ENCODE measurements around the gene NKAIN2.

DNA sequence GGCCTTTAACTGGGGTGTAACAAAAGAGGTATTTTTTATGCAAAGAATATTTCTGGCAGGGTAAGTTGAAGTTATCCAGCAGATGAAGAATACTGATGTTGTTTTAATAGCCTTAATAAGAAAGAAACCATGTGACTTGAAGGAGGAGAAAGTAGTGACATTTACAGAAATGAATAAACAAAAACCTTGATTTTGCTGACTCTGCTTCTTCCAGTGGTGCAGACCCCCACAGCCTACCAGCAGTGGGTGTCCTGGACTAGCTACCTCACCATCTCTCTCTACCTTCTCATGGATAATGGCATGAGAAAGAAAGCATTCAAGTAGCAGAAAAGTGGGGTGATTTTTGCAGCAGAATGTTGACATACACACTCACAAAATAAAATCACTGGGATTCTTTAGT is 996.0 kb downstream of the NKAIN2 start:
- TF ChIP-seq, protein P1, sequence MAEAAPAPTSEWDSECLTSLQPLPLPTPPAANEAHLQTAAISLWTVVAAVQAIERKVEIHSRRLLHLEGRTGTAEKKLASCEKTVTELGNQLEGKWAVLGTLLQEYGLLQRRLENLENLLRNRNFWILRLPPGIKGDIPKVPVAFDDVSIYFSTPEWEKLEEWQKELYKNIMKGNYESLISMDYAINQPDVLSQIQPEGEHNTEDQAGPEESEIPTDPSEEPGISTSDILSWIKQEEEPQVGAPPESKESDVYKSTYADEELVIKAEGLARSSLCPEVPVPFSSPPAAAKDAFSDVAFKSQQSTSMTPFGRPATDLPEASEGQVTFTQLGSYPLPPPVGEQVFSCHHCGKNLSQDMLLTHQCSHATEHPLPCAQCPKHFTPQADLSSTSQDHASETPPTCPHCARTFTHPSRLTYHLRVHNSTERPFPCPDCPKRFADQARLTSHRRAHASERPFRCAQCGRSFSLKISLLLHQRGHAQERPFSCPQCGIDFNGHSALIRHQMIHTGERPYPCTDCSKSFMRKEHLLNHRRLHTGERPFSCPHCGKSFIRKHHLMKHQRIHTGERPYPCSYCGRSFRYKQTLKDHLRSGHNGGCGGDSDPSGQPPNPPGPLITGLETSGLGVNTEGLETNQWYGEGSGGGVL (CRISPR knock-in tag; IDR thresholded peaks at IDR 0.05): no peak
- TF ChIP-seq TCF7 (IDR thresholded peaks at IDR 0.05; ENCODE audit: borderline replicate concordance) (no peak), ZNF197 (CRISPR knock-in tag; IDR thresholded peaks at IDR 0.05; ENCODE audit: low read depth) (no peak), BHLHE40 (IDR thresholded peaks at IDR 0.05; ENCODE audit: low read length) (no peak), SIX5 (IDR thresholded peaks at IDR 0.05; ENCODE audit: borderline replicate concordance in 1 of 2, insufficient read depth in 1 of 2, low read depth in 1 of 2, low read length in 2 of 2) (no peak), KAT2B (IDR thresholded peaks at IDR 0.05; ENCODE audit: low read depth, low read length) (no peak), MXD1 (CRISPR knock-in tag; IDR thresholded peaks at IDR 0.05; ENCODE audit: borderline replicate concordance, poor library complexity, severe bottlenecking) (no peak), CEBPZ (IDR thresholded peaks at IDR 0.05; ENCODE audit: borderline replicate concordance, low read depth, low read length) (no peak), JUN (IDR thresholded peaks at IDR 0.05; ENCODE audit: borderline replicate concordance, low read depth, low read length) (no peak), JUN (CRISPR knock-in tag; IDR thresholded peaks at IDR 0.05; ENCODE audit: borderline replicate concordance) (no peak), NFXL1 (CRISPR knock-in tag; IDR thresholded peaks at IDR 0.05) (no peak), TRIM28 (IDR thresholded peaks at IDR 0.05) (no peak)
- TF ChIP-seq, protein P2, sequence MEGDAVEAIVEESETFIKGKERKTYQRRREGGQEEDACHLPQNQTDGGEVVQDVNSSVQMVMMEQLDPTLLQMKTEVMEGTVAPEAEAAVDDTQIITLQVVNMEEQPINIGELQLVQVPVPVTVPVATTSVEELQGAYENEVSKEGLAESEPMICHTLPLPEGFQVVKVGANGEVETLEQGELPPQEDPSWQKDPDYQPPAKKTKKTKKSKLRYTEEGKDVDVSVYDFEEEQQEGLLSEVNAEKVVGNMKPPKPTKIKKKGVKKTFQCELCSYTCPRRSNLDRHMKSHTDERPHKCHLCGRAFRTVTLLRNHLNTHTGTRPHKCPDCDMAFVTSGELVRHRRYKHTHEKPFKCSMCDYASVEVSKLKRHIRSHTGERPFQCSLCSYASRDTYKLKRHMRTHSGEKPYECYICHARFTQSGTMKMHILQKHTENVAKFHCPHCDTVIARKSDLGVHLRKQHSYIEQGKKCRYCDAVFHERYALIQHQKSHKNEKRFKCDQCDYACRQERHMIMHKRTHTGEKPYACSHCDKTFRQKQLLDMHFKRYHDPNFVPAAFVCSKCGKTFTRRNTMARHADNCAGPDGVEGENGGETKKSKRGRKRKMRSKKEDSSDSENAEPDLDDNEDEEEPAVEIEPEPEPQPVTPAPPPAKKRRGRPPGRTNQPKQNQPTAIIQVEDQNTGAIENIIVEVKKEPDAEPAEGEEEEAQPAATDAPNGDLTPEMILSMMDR (IDR thresholded peaks at IDR 0.05 in 2 of 3, conservative IDR thresholded peaks at IDR 0.05 in 1 of 3; ENCODE audit: insufficient read depth in 2 of 3, low read depth in 1 of 3, low read length in 3 of 3): no peak
